Lower lobe of right lung (tissue), 2 donors: Measurements from ENCODE around the gene DPP6. TPM values are rescaled to one million over a fixed set of nuclear protein-coding genes. Genes with fewer than 3 reads are reported as not detected.

Experiments
- ATAC-seq, 2 donors: fragments of 200-7000 bp; cut with Tn5 transposase; one replicate each; pipeline ENCODE4 v1.9.1; 2020 to 2022; ENCODE audit warnings: mild to moderate bottlenecking in 2 of 2, moderate library complexity in 2 of 2
- DNase-seq: peaks from one replicate; pipeline ENCODE4 v3.0.0-alpha.2; 2020
- H3K27ac ChIP-seq: fragments of 200-600 bp; one replicate; pipeline ENCODE4 v1.8.0; 2022
- H3K27me3 ChIP-seq: fragments of 200-600 bp; one replicate; pipeline ENCODE4 v1.8.0; 2022; ENCODE audit warnings: low read depth
- H3K36me3 ChIP-seq: fragments of 200-600 bp; one replicate; pipeline ENCODE4 v1.8.0; 2022; ENCODE audit warnings: mild to moderate bottlenecking
- H3K4me1 ChIP-seq: fragments of 200-600 bp; one replicate; pipeline ENCODE4 v1.8.0; 2022
- H3K4me3 ChIP-seq: fragments of 200-600 bp; one replicate; pipeline ENCODE4 v1.8.0; 2022; ENCODE audit warnings: mild to moderate bottlenecking
- H3K9me3 ChIP-seq: fragments of 200-600 bp; one replicate; pipeline ENCODE4 v1.8.0; 2022
- CTCF ChIP-seq: fragments of 200-600 bp; IDR thresholded peaks from one replicate; pipeline ENCODE4 v1.8.0; 2022; ENCODE audit warnings: antibody characterized with exemption, mild to moderate bottlenecking
- intact Hi-C: fragments of 100-400 bp; cut with DNase I; formaldehyde crosslinking; loops from one replicate; pipeline ENCODE4 v1.11.0; 2022
- total RNA-seq: library from RNA; stranded (reverse); fragmentation: NEBNext Ultra II Directional; extraction: Animal tissue kit (Norgen Biotek cat#: 25700); gene quantifications from one replicate; pipeline ENCODE4 v1.2.1, GENCODE V29; 2021
- donor health status: DM: no; HTN: yes; CAD: no; lungs with severe emphysema.

Gene DPP6
- total RNA-seq, 1 donor from 2014 or later: 0.71 TPM

GRCh38 chr7:154438571-154439367 lies 386.6 kb downstream of the DPP6 start:
- DNase-seq (no peak), ATAC-seq (no peak)
- TF ChIP-seq CTCF: no peak
- Histone ChIP-seq H3K27me3 (no peaks in the 10 kb centered on the region), H3K9me3 (no peaks in the 10 kb centered on the region), H3K4me3 (no peak overlapping the region), H3K27ac (no peak overlapping the region), H3K4me1 (no peaks in the 10 kb centered on the region), H3K36me3 (no peaks in the 10 kb centered on the region)
- intact Hi-C loops: no loop called here

DNA sequence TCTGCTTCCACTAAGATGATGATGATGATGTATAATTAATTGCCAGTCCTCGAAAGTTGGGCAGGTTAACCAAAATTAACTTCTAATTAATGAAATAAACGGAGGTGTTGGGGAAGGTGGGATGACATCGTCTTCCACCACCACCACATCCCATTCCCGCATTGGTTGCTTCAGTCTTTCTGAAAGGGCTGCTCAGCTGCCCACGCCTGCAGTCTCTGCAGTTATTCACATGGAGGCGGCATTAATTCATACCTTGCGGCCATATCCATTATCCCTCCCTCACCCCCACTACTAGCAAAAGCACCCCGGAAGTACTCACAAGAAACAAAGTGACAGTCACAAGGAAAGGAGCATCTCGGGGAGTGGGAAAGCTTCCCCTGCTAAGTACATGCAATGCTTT lies 387.9 kb downstream of the DPP6 start:
- Histone ChIP-seq H3K4me1 (no peaks in the 10 kb centered on the region), H3K9me3 (no peaks in the 10 kb centered on the region), H3K4me3 (no peak overlapping the region), H3K27me3 (no peaks in the 10 kb centered on the region), H3K36me3 (no peaks in the 10 kb centered on the region), H3K27ac (no peak overlapping the region)
- ATAC-seq (no peak), DNase-seq (no peak)
- intact Hi-C loops: no loop called here
- TF ChIP-seq CTCF: no peak

GRCh38 chr7:154440651-154441050 lies 388.5 kb downstream of the DPP6 start:
- H3K27ac ChIP-seq: no peak overlapping the region
- DNase-seq (no peak), ATAC-seq (no peak)
- no peaks in the 10 kb centered on the region for H3K4me1 ChIP-seq
- intact Hi-C loops: no loop called here
- H3K4me3 ChIP-seq: no peak overlapping the region
- no peak for TF ChIP-seq CTCF
- H3K9me3 ChIP-seq: no peaks in the 10 kb centered on the region
- H3K36me3 ChIP-seq: no peaks in the 10 kb centered on the region
- H3K27me3 ChIP-seq: no peaks in the 10 kb centered on the region

DNA sequence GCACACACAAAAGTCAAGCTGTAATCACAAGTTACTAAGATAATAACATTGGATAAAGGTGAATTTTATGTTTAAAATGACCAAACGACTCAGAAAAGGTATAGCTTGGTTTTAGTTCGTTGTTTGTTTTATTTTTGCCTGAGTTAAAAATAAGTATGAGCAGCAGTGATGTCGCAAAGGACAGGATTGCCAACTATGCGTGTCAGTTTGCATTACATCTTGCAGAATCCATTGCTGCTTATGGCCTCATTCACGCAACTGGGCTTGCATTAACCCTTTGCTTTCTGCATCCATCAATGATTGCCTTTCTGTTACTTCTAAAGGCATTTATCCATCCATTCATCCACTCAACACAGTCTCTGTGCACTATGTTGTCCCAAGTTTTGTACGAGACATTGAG lies 389.6 kb downstream of the DPP6 start:
- Histone ChIP-seq H3K4me3 (no peak overlapping the region), H3K4me1 (no peaks in the 10 kb centered on the region), H3K36me3 (no peaks in the 10 kb centered on the region), H3K27ac (no peak overlapping the region), H3K27me3 (no peaks in the 10 kb centered on the region), H3K9me3 (no peaks in the 10 kb centered on the region)
- intact Hi-C loops: no loop called here
- no peak for DNase-seq
- TF ChIP-seq CTCF: no peak
- ATAC-seq: no peak

GRCh38 chr7:154442939-154443338 lies 390.7 kb downstream of the DPP6 start:
- TF ChIP-seq CTCF: no peak
- H3K4me1 ChIP-seq: no peaks in the 10 kb centered on the region
- ATAC-seq: no peak

More at GRCh38 chr7:154442939-154443338, 390.7 kb downstream of the DPP6 start:
- Histone ChIP-seq H3K27me3 (no peaks in the 10 kb centered on the region), H3K4me3 (no peak overlapping the region), H3K9me3 (no peaks in the 10 kb centered on the region), H3K36me3 (no peaks in the 10 kb centered on the region), H3K27ac (no peak overlapping the region)
- intact Hi-C loops: no loop called here
- DNase-seq: no peak
